DOHH2 (cell line): ENCODE measurements around the gene HIVEP2.

Experiments used
- EZH2phosphoT487 ChIP-seq: fragments of 200-600 bp; sonication (generic); IDR thresholded peaks from 2 replicates; pipeline ENCODE4 v1.6.1; 2017; ENCODE audit warnings: borderline replicate concordance, mild to moderate bottlenecking, antibody characterized with exemption, low read length, moderate library complexity, mixed read lengths
- TF ChIP-seq, protein P1 (sequence below): fragments of 200-600 bp; sonication (generic); IDR thresholded peaks from one replicate; pipeline ENCODE4 v1.5.1; 2014; ENCODE audit warnings: antibody characterized with exemption, mild to moderate bottlenecking, low read depth, low read length; ENCODE audit not compliant: poor library complexity, severe bottlenecking

- TF ChIP-seq, protein P1, sequence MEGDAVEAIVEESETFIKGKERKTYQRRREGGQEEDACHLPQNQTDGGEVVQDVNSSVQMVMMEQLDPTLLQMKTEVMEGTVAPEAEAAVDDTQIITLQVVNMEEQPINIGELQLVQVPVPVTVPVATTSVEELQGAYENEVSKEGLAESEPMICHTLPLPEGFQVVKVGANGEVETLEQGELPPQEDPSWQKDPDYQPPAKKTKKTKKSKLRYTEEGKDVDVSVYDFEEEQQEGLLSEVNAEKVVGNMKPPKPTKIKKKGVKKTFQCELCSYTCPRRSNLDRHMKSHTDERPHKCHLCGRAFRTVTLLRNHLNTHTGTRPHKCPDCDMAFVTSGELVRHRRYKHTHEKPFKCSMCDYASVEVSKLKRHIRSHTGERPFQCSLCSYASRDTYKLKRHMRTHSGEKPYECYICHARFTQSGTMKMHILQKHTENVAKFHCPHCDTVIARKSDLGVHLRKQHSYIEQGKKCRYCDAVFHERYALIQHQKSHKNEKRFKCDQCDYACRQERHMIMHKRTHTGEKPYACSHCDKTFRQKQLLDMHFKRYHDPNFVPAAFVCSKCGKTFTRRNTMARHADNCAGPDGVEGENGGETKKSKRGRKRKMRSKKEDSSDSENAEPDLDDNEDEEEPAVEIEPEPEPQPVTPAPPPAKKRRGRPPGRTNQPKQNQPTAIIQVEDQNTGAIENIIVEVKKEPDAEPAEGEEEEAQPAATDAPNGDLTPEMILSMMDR: no peak
- TF ChIP-seq EZH2phosphoT487: no peak
Measured at GRCh38 chr6:142833054-142833453, 111.9 kb downstream of the HIVEP2 start.
